K562 (cell line): ENCODE data around the gene COL15A1. TPM values are rescaled to one million over a fixed set of nuclear protein-coding genes. Genes with fewer than 3 reads are reported as not detected.

Source experiments
- ATAC-seq: fragments of 200-7000 bp; cut with Tn5 transposase; 3 replicates; pipeline ENCODE4 v1.9.1; 2020; ENCODE audit warnings: moderate library complexity
- BruUV-seq: library from RNA; stranded (reverse); fragments of 400-500 nt; replicated peaks from 2 replicates; lab custom pipeline; 2021; lab: Mats Ljungman, UMichigan
- CTCF ChIA-PET: fragments of 300-600 bp; formaldehyde crosslinking; extraction: SDS; loops from one replicate; lab custom pipeline; 2021; ENCODE audit warnings: low intra/inter-chr PET ratio; lab: Yijun Ruan, JAX
- POLR2A ChIA-PET: fragments of 300-600, 350-650 bp; sonication (Branson Sonifier 250); formaldehyde crosslinking; extraction: SDS; loops from one replicate; lab custom pipeline; 2021; ENCODE audit warnings: antibody characterized with exemption, inconsistent platforms; lab: Yijun Ruan, JAX
- DNase-seq, 4 experiments: peaks; one replicate each; pipeline versions ENCODE4 v3.0.0 to v3.0.0-alpha.2; 2011 to 2018; ENCODE audit warnings: low spot score in 3 of 4, mixed read lengths in 3 of 4; ENCODE audit errors: extremely low read depth in 1 of 4
- FAIRE-seq: peaks from 2 replicates; lab custom pipeline; 2011; peaks lifted over from hg19 to GRCh38; lab: Jason Lieb, UNC
- H2AFZ ChIP-seq: 2 replicates; pipeline ENCODE4 v1.6.0; 2011; ENCODE audit warnings: low read depth, low read length, control low read depth, inconsistent platforms
- H3K27ac ChIP-seq: fragments of 200-600 bp; 3 replicates; pipeline ENCODE4 v1.8.0; 2011; ENCODE audit warnings: low read depth, mild to moderate bottlenecking, control low read depth, inconsistent platforms, low read length, moderate library complexity, mixed read lengths; ENCODE audit errors: extremely low read depth
- H3K27me3 ChIP-seq, 2 experiments: fragments of 300-600 bp in 1 of 2; 2 replicates in 1 of 2; 3 replicates in 1 of 2; pipeline versions ENCODE4 v1.6.0 to v1.8.0; 2011; ENCODE audit warnings: inconsistent platforms in 2 of 2, low read length in 2 of 2, mild to moderate bottlenecking in 1 of 2, mixed read lengths in 1 of 2, moderate library complexity in 1 of 2; ENCODE audit not compliant: control insufficient read depth in 2 of 2, insufficient read depth in 2 of 2
- H3K36me3 ChIP-seq: fragments of 300-600 bp; 3 replicates; pipeline ENCODE4 v1.8.0; 2011; ENCODE audit warnings: mild to moderate bottlenecking, low read length, inconsistent platforms; ENCODE audit not compliant: control insufficient read depth, insufficient read depth
- H3K4me1 ChIP-seq, 2 experiments: fragments of 200-600 bp in 1 of 2; replicated peaks in 1 of 2; 2 replicates in 1 of 2; 3 replicates in 1 of 2; pipeline versions ENCODE4 v1.5.1 to v1.8.0; 2011; ENCODE audit warnings: inconsistent platforms in 2 of 2, low read length in 2 of 2, mild to moderate bottlenecking in 1 of 2, mixed read lengths in 1 of 2, moderate library complexity in 1 of 2; ENCODE audit not compliant: control insufficient read depth in 2 of 2, insufficient read depth in 2 of 2
- H3K4me2 ChIP-seq: 2 replicates; pipeline ENCODE4 v1.6.1; 2011; ENCODE audit warnings: low read length, control low read depth, inconsistent platforms, mixed read lengths; ENCODE audit not compliant: insufficient read depth
- H3K4me3 ChIP-seq: fragments of 200-600 bp; sonication (generic), shearing (Covaris generic); 2 replicates; pipeline ENCODE4 v1.5.1; 2016; ENCODE audit warnings: control low read depth, inconsistent platforms
- H3K79me2 ChIP-seq: fragments of 200-600 bp; 3 replicates; pipeline ENCODE4 v1.8.0; 2011; ENCODE audit warnings: low read length, inconsistent platforms; ENCODE audit not compliant: control insufficient read depth, insufficient read depth
- H3K9ac ChIP-seq, 2 experiments: 2 replicates each; pipeline versions ENCODE4 v1.6.0 to v1.6.1; 2011; ENCODE audit warnings: low read depth in 2 of 2, low read length in 2 of 2, control low read depth in 1 of 2, inconsistent platforms in 1 of 2, mild to moderate bottlenecking in 1 of 2, mixed read lengths in 1 of 2; ENCODE audit not compliant: insufficient read depth in 1 of 2
- H3K9me1 ChIP-seq: one replicate; pipeline ENCODE4 v1.6.0; 2011; ENCODE audit warnings: inconsistent platforms, mild to moderate bottlenecking, low read length, moderate library complexity; ENCODE audit not compliant: control insufficient read depth, insufficient read depth
- H3K9me3 ChIP-seq: replicated peaks from 2 replicates; pipeline ENCODE4 v1.5.1; 2011; ENCODE audit warnings: low read depth, low read length, inconsistent platforms; ENCODE audit not compliant: control insufficient read depth, insufficient read depth
- H4K20me1 ChIP-seq: replicated peaks from 2 replicates; pipeline ENCODE4 v1.6.1; 2011; ENCODE audit warnings: low read length, inconsistent platforms, mixed read lengths; ENCODE audit not compliant: control insufficient read depth, insufficient read depth
- HDAC6 ChIP-seq: IDR thresholded peaks from 2 replicates; pipeline ENCODE4 v1.6.1; 2012; ENCODE audit warnings: low read depth, mild to moderate bottlenecking, control low read depth, inconsistent platforms, low read length, moderate library complexity
- TSC22D4 ChIP-seq: fragments of 450-650 bp; IDR thresholded peaks from 2 replicates; pipeline ENCODE4 v1.6.1; 2016; ENCODE audit warnings: missing genetic modification characterization, missing biosample characterization, control low read depth
- YY1 ChIP-seq, 3 experiments: IDR thresholded peaks; 2 replicates each; pipeline ENCODE4 v1.6.1; 2011; ENCODE audit warnings: low read length in 2 of 3, mild to moderate bottlenecking in 2 of 3, moderate library complexity in 2 of 3, borderline replicate concordance in 1 of 3, control low read depth in 1 of 3, low read depth in 1 of 3; ENCODE audit not compliant: insufficient read depth in 3 of 3, insufficient replicate concordance in 2 of 3, control insufficient read depth in 1 of 3, insufficient read length in 1 of 3; ENCODE audit errors: extremely low read depth in 1 of 3
- ZKSCAN8 ChIP-seq: fragments of 200-800 bp; sonication (Bioruptor generic); IDR thresholded peaks from 2 replicates; pipeline ENCODE4 v1.6.1; 2016; ENCODE audit warnings: missing genetic modification characterization, missing compliant biosample characterization
- WGBS: fragments of 100-300 bp; shearing (Covaris generic); methylation state at CpG from one replicate; pipeline ENCODE4 v1.1.6; 2016; ENCODE audit warnings: low coverage, mixed read lengths; ENCODE audit not compliant: insufficient coverage; ENCODE audit errors: missing lambda C conversion rate; 5-methylcytosine and 5-hydroxymethylcytosine counted together
- in situ Hi-C: fragments of 300-500 bp; cut with MboI; formaldehyde crosslinking; loops from 4 replicates; pipeline ENCODE4 v1.15.0; 2018; ENCODE audit warnings: inconsistent platforms, mixed read lengths
- intact Hi-C: fragments of 100-400 bp; cut with micrococcal nuclease; formaldehyde crosslinking; loops from 2 replicates; pipeline ENCODE4 v1.14.2; 2022
- polyA plus RNA-seq, 8 experiments: library from polyadenylated mRNA; depleted of rRNA in 4 of 8; stranded (reverse) in 5 of 8; unstranded in 3 of 8; fragments of >200 nt; fragmentation: Nextera tagmentation in 2 of 8; fragmentation: Illumina TruSeq in 1 of 8; extraction: Ambion mirVana in 2 of 8; extraction: Trizol in 1 of 8; gene quantifications; 2 replicates each; pipeline versions ENCODE4 v1.2.1 to v1.2.3, GENCODE V29; 2011 to 2014; ENCODE audit warnings: inconsistent platforms in 1 of 8, missing spikeins in 1 of 8
- total RNA-seq, 7 experiments: library from RNA; depleted of rRNA in 6 of 7; stranded (reverse); fragments of >200 nt in 6 of 7; fragmentation: Illumina TruSeq in 2 of 7; extraction: Trizol in 2 of 7; gene quantifications; 2 replicates each; pipeline versions ENCODE4 v1.2.1 to v1.2.3, GENCODE V29; 2011 to 2021; ENCODE audit warnings: low replicate concordance in 1 of 7
- TF ChIP-seq, protein P1 (sequence below): fragments of 250-450 bp; sonication (Bioruptor Pico); IDR thresholded peaks from 2 replicates; pipeline ENCODE4 v1.8.0; 2021; ENCODE audit warnings: mild to moderate bottlenecking, moderate library complexity

Gene COL15A1
- total and polyA plus RNA-seq, 9 of the 15 experiments (the other 6 are each of a cell fraction or from before 2014, with no cell fraction given), result 0.46 to 5.1 (median 2.6) TPM

- H3K27me3 ChIP-seq, result no peaks in the 10 kb centered on the region
- CTCF ChIA-PET, result no interaction called here
- no peaks in the 10 kb centered on the region for H3K9me1 ChIP-seq
- intact Hi-C loops (no loop called here), in situ Hi-C loops (no loop called here)
- ATAC-seq (no peak), FAIRE-seq (no peak), DNase-seq (no peak)
- no peak overlapping the region for H3K9ac ChIP-seq
- no peaks in the 10 kb centered on the region for H3K9me3 ChIP-seq
- no peak overlapping the region for H3K4me2 ChIP-seq
- H3K27ac ChIP-seq, result no peak overlapping the region
- TF ChIP-seq HDAC6 (no peak), ZKSCAN8 (CRISPR knock-in tag) (no peak), YY1 (IDR thresholded peaks at IDR 0.05; ENCODE audit: borderline replicate concordance in 1 of 3, control insufficient read depth in 1 of 3, extremely low read depth in 1 of 3, insufficient read depth in 3 of 3, insufficient read length in 1 of 3, insufficient replicate concordance in 2 of 3, low read depth in 1 of 3, low read length in 2 of 3) (no peak), TSC22D4 (tag) (no peak)
- TF ChIP-seq, protein P1, sequence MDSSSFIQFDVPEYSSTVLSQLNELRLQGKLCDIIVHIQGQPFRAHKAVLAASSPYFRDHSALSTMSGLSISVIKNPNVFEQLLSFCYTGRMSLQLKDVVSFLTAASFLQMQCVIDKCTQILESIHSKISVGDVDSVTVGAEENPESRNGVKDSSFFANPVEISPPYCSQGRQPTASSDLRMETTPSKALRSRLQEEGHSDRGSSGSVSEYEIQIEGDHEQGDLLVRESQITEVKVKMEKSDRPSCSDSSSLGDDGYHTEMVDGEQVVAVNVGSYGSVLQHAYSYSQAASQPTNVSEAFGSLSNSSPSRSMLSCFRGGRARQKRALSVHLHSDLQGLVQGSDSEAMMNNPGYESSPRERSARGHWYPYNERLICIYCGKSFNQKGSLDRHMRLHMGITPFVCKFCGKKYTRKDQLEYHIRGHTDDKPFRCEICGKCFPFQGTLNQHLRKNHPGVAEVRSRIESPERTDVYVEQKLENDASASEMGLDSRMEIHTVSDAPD (CRISPR knock-in tag), result no peak
- 63% methylated on average over 6 of the region's 7 CpGs for WGBS
- no peaks in the 10 kb centered on the region for H4K20me1 ChIP-seq
- peak overlapping the region; percentile 64 for H2AFZ ChIP-seq
- no peak overlapping the region for H3K4me3 ChIP-seq
- H3K79me2 ChIP-seq, result no peaks in the 10 kb centered on the region
- H3K36me3 ChIP-seq, result no peaks in the 10 kb centered on the region
- H3K4me1 ChIP-seq, result no peaks in the 10 kb centered on the region
- POLR2A ChIA-PET, result interaction anchor here (0.6 to 1.4 kb wide), 5 partner anchors 10 to 252 kb away, joined by 3 to 6 read pairs (median 5); no protein-coding TSS in a partner anchor
- BruUV-seq, result no TSS peak
These were observed 94.7 kb downstream of the COL15A1 start for GRCh38 chr9:99038484-99038820.
